UCSD-AML1 (cell line): ENCODE results near the gene CEP250.
"Not testable (repeated sequence)": the region's sequence is repeated elsewhere in the genome, so short reads cannot be mapped to it uniquely, and the experiment has no call there.

ENCODE experiments used
- DNase-seq: peaks from one replicate; lab custom pipeline; 2025; ENCODE audit not compliant: unreplicated experiment; lab: John Stamatoyannopoulos, UW

The CEP250 gene

DNA sequence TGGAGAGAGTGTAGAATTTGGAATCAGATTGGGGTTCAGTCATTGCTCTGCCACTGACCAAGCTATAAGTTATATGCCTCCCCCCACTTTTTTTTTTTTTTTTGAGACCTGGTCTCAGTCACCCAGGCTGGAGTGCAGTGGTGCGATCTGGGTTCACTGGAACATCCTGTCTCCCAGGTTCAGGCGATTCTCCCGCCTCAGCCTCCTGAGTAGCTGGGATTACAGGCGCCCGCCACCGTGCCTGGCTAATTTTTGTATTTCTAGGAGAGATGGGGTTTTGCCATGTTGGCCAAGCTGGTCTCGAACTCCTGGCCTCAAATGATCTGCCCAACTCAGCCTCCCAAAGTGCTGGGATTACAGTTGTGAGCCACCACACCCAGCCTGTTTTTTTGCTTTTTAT, 1.3 kb downstream of the CEP250 start:
- not testable (repeated sequence) for DNase-seq

GRCh38 chr20:35457539-35457938, 2.1 kb downstream of the CEP250 start:
- DNase-seq: not testable (repeated sequence)

GRCh38 chr20:35458388-35458787, 3.0 kb downstream of the CEP250 start:
- no peak for DNase-seq

DNA sequence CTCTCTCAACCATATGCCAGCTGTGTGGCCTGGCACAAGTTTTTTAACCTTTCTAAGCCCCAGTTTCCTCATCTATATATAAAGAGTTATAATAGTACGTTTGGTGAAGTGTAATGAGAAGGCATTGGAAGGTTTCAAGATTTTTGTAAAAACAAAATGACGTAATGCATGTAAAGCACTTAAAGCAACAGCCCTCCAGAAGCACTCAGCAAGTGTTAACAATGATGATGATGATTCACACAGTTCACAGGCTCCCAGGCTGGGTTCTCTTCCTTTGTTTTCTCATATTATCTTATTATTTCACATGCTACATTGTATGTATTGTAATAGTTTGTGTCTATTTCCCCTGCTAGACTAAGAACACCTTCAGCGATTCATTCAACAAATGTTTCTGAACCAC, 6.2 kb downstream of the CEP250 start:
- no peak for DNase-seq

GRCh38 chr20:35462351-35462750, 7.0 kb downstream of the CEP250 start:
- no peak for DNase-seq

GRCh38 chr20:35463455-35464300, 8.3 kb downstream of the CEP250 start:
- DNase-seq: no peak

DNA sequence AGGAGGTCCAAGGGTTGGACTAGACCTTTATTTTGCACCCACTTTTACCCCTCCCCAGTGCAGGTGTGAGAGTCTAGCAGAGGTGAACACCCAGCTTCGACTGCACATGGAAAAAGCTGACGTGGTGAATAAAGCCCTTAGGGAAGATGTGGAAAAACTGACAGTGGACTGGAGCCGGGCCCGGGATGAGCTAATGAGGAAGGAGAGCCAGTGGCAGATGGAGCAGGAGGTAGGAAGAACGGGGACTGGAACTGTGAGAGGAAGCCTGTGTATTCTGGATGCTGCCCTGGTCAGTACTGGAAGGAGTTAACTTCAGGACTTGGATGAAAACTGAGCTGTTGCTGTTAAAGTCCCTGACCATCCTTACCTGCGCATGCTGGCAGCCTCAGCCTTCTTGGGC, 10.6 kb downstream of the CEP250 start:
- DNase-seq: no peak

- no peak for DNase-seq
These were observed 11.5 kb downstream of the CEP250 start for GRCh38 chr20:35466856-35467255.

DNA sequence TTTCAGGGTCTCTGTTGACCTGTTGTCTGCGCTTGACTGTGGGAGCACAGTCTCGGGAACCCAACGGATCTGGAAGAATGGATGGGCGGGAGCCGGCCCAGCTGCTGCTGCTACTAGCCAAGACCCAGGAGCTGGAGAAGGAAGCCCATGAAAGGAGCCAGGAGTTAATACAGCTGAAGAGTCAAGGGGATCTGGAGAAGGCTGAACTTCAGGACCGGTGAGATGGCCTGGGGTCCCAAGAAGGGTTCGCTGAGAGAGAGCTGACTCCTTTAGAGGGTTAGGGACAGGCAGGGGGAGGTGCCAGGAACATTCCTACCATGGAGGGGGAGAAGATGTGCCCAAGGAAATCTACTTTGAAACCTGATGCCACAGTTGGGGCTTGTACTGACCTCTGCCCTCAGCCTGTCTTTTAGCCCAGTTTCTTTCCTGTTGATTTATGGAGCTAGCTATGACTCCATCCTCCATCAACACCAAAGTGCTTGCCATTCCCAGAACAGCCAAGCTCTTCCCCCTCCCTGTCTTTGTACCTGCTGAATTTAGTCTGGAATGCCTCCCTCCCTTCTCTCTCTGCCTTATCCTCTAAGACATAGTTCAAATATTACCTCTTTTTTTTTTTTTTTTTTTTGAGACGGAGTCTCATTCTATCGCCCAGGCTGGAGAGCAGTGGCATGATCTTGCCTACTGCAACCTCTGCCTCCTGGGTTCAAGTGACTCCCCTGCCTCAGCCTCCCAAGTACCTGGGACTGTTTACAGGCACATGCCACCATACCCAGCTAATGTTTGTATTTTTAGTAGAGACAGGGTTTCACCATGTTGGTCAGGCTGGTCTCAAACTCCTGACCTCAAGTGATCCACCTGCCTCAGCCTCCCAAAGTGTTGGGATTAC, 12.2 kb downstream of the CEP250 start:
- no peak for DNase-seq

DNA sequence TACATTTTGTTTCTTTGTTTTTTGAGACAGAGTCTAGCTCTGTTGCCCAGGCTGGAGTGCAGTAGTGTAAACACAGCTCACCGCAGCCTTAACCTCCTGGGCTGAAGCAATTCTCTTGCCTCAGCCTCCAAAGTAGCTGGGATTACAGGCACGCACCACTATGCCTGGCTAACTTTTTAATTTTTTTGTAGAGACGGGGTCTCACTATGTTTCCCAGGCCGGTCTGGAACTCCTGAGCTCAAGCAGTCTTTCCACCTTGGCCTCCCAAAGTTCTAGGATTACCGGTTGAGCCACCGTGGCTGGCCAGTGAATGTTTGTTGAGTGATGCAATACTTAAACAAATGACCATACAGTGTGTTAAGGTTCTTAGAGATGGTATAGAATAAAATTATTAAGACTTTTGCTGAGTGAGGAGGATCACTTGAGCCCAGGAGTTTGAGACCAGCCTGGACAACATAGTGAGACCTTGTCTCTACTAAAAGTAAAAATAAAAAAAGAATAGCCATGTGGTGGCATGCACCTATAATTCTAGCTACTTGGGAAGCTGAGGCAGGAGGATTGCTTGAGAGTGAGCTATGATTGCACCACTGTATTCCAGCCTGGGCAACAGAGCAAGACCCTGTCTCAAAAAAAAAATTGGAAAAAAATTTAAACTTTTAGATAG, 13.4 kb downstream of the CEP250 start:
- DNase-seq: no peak

DNA sequence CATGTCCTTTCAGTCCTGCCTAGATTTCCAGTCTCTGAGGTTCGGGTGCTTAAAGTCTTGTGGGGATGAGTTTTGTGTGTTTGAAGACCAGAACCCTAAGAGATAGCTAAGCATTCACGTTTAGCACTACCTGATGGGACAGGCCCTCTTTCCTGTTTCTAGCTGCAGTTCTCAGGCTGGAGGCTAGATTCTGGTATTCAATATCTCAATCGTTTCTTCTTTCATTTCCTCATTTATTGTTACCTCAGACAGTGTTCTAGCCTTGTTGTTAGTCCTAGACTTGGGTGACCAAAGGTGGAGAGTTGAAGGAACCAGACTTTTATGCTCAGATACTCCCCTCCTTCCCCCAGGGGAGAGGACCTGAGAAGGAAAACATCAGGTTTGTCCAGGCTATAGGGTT, 16.8 kb downstream of the CEP250 start:
- no peak for DNase-seq

DNA sequence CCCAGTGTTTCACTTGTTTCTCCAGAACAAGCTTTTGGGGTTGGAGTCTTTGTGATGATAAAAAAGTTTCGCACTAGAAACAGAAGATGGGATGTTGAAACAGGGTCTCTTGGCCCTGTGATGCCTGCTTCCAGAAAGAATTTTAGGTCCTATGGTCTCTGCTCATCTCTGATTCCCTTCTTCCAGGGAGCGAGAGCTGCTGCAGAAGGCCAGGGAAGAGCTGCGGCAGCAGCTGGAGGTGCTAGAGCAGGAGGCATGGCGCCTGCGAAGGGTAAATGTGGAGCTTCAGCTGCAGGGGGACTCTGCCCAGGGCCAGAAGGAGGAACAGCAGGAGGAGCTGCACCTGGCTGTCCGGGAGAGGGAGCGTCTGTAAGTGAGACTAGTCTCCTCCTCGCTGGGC, 18.3 kb downstream of the CEP250 start:
- no peak for DNase-seq

GRCh38 chr20:35474303-35474871, 19.0 kb downstream of the CEP250 start:
- DNase-seq: no peak

- DNase-seq: no peak
These were observed 20.9 kb downstream of the CEP250 start for GRCh38 chr20:35476288-35476687.

GRCh38 chr20:35478804-35479472, 23.5 kb downstream of the CEP250 start:
- DNase-seq: peak; percentile 33

- DNase-seq: no peak
These were observed 24.4 kb downstream of the CEP250 start for GRCh38 chr20:35479798-35480197.

DNA sequence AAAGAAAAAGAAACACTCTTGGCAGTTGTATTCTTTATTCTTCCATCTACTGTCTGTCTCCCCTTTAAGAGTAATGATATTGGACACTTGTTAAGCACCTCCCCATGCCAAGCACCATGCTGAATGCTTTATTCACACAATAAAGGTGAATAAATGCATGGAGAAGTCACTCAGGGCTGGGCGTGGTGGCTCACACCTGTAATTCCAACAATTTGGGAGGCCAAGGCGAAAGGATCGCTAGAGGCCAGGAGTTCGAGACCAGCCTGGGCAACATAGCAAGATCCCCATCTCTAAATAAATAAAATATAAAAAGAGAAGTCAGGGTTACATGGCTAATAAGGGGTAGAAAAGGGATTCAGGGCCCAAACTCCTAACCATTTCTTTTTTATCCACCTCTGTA, 32.1 kb downstream of the CEP250 start:
- no peak for DNase-seq

DNA sequence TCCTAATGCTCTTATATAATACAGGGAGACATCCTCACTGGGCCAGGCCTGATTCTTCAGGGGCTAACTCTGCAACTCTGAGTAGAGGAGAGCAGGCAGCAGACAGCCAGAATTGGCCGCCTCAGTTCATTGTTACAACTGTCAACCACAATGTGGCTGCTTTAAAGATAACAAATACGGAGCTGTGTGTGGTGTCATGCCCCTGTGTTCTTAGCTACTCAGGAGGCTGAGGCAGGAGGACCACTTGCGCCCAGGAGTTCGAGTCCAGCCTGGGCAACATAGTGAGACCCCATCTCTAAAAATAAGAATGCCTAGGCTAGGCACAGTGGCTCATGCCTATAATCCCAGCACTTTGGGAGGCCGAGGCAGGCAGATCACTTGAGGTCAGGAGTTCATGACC, 34.3 kb downstream of the CEP250 start:
- DNase-seq: no peak

GRCh38 chr20:35490736-35491181, 35.4 kb downstream of the CEP250 start:
- peak; percentile 68 for DNase-seq

DNA sequence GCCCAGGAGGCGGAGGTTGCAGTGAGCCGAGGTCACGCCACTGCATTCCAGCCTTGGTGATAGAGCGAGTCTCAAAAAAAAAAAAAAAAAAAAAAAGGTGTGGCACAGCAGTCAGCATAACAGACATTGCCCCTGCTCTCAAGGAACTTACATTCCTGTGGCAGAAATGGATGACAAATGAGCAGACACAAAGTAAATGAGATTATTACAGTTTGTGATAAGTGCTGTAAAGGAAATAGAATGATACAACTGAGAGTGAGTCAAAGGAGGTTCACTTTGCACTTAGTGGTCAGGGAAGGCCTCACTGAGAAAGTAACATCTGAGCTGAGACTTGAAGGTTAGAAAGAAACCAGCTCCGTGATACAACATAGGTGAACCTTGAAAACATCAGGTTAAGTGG, 36.4 kb downstream of the CEP250 start:
- DNase-seq: no peak

DNA sequence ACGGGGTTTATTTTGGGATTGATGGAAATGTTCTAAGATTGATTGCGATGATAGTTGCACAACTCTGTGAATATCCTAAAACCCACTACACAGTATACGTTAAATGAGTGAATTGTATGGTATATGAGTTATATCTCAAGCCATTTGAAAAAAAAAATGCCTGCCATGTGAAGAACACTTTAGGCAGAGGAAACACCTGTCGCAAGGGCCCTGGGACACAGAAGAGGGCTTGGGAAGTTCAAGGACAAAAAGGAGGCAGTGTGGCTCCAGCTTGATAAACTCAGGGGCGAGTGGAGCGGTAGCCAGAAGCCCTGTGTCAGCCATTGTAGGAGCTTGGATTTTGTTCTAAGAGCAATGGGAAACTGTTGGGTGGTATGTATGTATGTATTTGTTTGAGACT, 37.0 kb downstream of the CEP250 start:
- no peak for DNase-seq
